DOHH2 (cell line): ENCODE measurements around the gene PLEKHN1.

ENCODE experiments used
- H3F3A ChIP-seq: fragments of 200-600 bp; sonication (generic), shearing (Covaris generic); 2 replicates; pipeline ENCODE4 v1.6.0; 2016; ENCODE audit warnings: antibody characterized with exemption, mild to moderate bottlenecking; ENCODE audit not compliant: control insufficient read depth, insufficient read depth
- H3K27ac ChIP-seq: fragments of 200-600 bp; sonication (generic); 2 replicates; pipeline ENCODE4 v1.5.1; 2014; ENCODE audit warnings: low read depth, mild to moderate bottlenecking, low read length, moderate library complexity
- H3K27me3 ChIP-seq: fragments of 200-600 bp; sonication (generic); 2 replicates; pipeline ENCODE4 v1.6.1; 2014; ENCODE audit warnings: mild to moderate bottlenecking, low read length, mixed read lengths; ENCODE audit not compliant: control insufficient read depth
- H3K36me3 ChIP-seq: fragments of 200-600 bp; sonication (generic); 2 replicates; pipeline ENCODE4 v1.6.1; 2014; ENCODE audit warnings: mild to moderate bottlenecking, low read length, moderate library complexity, mixed read lengths; ENCODE audit not compliant: control insufficient read depth
- H3K4me1 ChIP-seq: fragments of 200-600 bp; sonication (generic); 2 replicates; pipeline ENCODE4 v1.6.1; 2014; ENCODE audit warnings: mild to moderate bottlenecking, low read length, mixed read lengths; ENCODE audit not compliant: control insufficient read depth
- H3K4me2 ChIP-seq: fragments of 200-600 bp; sonication (generic); 2 replicates; pipeline ENCODE4 v1.6.0; 2014; ENCODE audit warnings: mild to moderate bottlenecking, low read length, moderate library complexity
- H3K4me3 ChIP-seq: fragments of 200-600 bp; sonication (generic); 2 replicates; pipeline ENCODE4 v1.5.1; 2014; ENCODE audit warnings: mild to moderate bottlenecking, low read length, mixed read lengths
- H3K79me2 ChIP-seq: fragments of 200-600 bp; sonication (generic); 2 replicates; pipeline ENCODE4 v1.6.1; 2014; ENCODE audit warnings: mild to moderate bottlenecking, low read length, mixed read lengths; ENCODE audit not compliant: control insufficient read depth
- H3K9me2 ChIP-seq: fragments of 200-600 bp; sonication (generic); replicated peaks from 2 replicates; pipeline ENCODE4 v1.6.1; 2014; ENCODE audit warnings: mild to moderate bottlenecking, low read length, mixed read lengths; ENCODE audit not compliant: control insufficient read depth
- H3K9me3 ChIP-seq: fragments of 200-600 bp; sonication (generic); 2 replicates; pipeline ENCODE4 v1.6.1; 2014; ENCODE audit warnings: antibody characterized with exemption, low read length, mixed read lengths; ENCODE audit not compliant: control insufficient read depth, insufficient read depth
- H4K20me1 ChIP-seq: fragments of 200-600 bp; sonication (generic); 2 replicates; pipeline ENCODE4 v1.6.0; 2014; ENCODE audit warnings: low read depth, mild to moderate bottlenecking, antibody characterized with exemption, low read length, moderate library complexity; ENCODE audit not compliant: control insufficient read depth, insufficient read depth
- EZH2phosphoT487 ChIP-seq: fragments of 200-600 bp; sonication (generic); IDR thresholded peaks from 2 replicates; pipeline ENCODE4 v1.6.1; 2017; ENCODE audit warnings: borderline replicate concordance, mild to moderate bottlenecking, antibody characterized with exemption, low read length, moderate library complexity, mixed read lengths
- TF ChIP-seq, protein P1 (sequence below): fragments of 200-600 bp; sonication (generic); IDR thresholded peaks from one replicate; pipeline ENCODE4 v1.5.1; 2014; ENCODE audit warnings: antibody characterized with exemption, mild to moderate bottlenecking, low read depth, low read length; ENCODE audit not compliant: poor library complexity, severe bottlenecking

PLEKHN1 gene

GRCh38 chr1:982765-983436 lies 16.6 kb downstream of the PLEKHN1 start:
- Histone ChIP-seq H3K9me3 (no peaks in the 10 kb centered on the region), H4K20me1 (no peaks in the 10 kb centered on the region), H3K4me3 (no peak overlapping the region), H3K9me2 (no peaks in the 10 kb centered on the region), H3K4me2 (no peak overlapping the region), H3K36me3 (no peaks in the 10 kb centered on the region), H3F3A (no peaks in the 10 kb centered on the region), H3K27me3 (peaks cover 6% of the 10 kb centered on the region), H3K4me1 (no peaks in the 10 kb centered on the region), H3K27ac (no peak overlapping the region), H3K79me2 (no peaks in the 10 kb centered on the region)
- TF ChIP-seq, protein P1, sequence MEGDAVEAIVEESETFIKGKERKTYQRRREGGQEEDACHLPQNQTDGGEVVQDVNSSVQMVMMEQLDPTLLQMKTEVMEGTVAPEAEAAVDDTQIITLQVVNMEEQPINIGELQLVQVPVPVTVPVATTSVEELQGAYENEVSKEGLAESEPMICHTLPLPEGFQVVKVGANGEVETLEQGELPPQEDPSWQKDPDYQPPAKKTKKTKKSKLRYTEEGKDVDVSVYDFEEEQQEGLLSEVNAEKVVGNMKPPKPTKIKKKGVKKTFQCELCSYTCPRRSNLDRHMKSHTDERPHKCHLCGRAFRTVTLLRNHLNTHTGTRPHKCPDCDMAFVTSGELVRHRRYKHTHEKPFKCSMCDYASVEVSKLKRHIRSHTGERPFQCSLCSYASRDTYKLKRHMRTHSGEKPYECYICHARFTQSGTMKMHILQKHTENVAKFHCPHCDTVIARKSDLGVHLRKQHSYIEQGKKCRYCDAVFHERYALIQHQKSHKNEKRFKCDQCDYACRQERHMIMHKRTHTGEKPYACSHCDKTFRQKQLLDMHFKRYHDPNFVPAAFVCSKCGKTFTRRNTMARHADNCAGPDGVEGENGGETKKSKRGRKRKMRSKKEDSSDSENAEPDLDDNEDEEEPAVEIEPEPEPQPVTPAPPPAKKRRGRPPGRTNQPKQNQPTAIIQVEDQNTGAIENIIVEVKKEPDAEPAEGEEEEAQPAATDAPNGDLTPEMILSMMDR: no peak
- no peak for TF ChIP-seq EZH2phosphoT487

DNA sequence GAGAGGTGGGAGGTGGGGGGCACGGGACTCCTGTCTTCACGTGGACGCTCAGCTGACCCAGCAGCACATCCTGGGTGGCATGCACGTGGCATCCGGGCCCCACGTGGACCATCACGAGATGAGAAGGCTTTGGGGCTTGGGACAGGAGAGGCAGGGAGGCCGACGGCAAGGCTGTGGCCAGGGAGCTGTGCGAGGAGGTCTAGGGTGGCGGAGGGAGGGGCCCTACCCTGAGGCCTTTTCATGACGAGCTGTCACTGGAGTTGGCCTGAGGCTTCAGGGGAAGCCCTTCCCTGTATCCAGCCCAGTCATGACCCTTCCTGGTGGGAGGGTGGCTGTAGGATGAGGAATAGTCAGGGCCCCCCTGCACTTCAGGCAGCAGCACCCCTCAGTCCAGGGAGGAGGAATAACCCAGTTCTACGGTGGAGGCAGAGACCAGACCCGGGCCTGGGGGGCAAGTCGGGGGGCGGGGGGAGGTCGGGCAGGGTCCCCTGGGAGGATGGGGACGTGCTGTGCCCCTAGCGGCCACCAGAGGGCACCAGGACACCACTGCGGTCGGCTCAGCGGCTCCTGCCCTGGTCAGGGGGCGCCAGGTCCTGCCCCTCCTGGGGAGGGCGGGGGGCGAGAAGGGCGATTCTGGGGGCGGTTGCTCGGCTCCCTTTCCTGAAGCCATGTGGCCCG lies 17.7 kb downstream of the PLEKHN1 start:
- Histone ChIP-seq H3K36me3 (no peaks in the 10 kb centered on the region), H3K4me3 (no peak overlapping the region), H3K79me2 (no peaks in the 10 kb centered on the region), H4K20me1 (no peaks in the 10 kb centered on the region), H3F3A (no peaks in the 10 kb centered on the region), H3K27ac (no peak overlapping the region), H3K9me3 (no peaks in the 10 kb centered on the region), H3K4me2 (no peak overlapping the region), H3K27me3 (peaks cover 12% of the 10 kb centered on the region), H3K9me2 (no peaks in the 10 kb centered on the region), H3K4me1 (no peaks in the 10 kb centered on the region)
- TF ChIP-seq, protein P1: peak; percentile 71
- TF ChIP-seq EZH2phosphoT487: no peak

- no peaks in the 10 kb centered on the region for H3F3A ChIP-seq
- no peaks in the 10 kb centered on the region for H4K20me1 ChIP-seq
- no peaks in the 10 kb centered on the region for H3K9me3 ChIP-seq
- no peak overlapping the region for H3K27ac ChIP-seq
- no peaks in the 10 kb centered on the region for H3K79me2 ChIP-seq
- no peaks in the 10 kb centered on the region for H3K4me1 ChIP-seq
- TF ChIP-seq, protein P1: no peak
- TF ChIP-seq EZH2phosphoT487: no peak
- no peaks in the 10 kb centered on the region for H3K36me3 ChIP-seq
- no peaks in the 10 kb centered on the region for H3K9me2 ChIP-seq
- H3K27me3 ChIP-seq: peaks cover 15% of the 10 kb centered on the region
- no peak overlapping the region for H3K4me3 ChIP-seq
- H3K4me2 ChIP-seq: no peak overlapping the region
These were observed 18.2 kb downstream of the PLEKHN1 start for GRCh38 chr1:984476-984814.
